HG02938 (cell line): ENCODE results near the gene CCDC34.

Experiments used
- ATAC-seq: cut with Tn5 transposase; IDR thresholded peaks from one replicate; pipeline ENCODE4 v1.9.1; 2021; ENCODE audit warnings: mild to moderate bottlenecking, moderate library complexity; ENCODE audit not compliant: unreplicated experiment

The CCDC34 gene

DNA sequence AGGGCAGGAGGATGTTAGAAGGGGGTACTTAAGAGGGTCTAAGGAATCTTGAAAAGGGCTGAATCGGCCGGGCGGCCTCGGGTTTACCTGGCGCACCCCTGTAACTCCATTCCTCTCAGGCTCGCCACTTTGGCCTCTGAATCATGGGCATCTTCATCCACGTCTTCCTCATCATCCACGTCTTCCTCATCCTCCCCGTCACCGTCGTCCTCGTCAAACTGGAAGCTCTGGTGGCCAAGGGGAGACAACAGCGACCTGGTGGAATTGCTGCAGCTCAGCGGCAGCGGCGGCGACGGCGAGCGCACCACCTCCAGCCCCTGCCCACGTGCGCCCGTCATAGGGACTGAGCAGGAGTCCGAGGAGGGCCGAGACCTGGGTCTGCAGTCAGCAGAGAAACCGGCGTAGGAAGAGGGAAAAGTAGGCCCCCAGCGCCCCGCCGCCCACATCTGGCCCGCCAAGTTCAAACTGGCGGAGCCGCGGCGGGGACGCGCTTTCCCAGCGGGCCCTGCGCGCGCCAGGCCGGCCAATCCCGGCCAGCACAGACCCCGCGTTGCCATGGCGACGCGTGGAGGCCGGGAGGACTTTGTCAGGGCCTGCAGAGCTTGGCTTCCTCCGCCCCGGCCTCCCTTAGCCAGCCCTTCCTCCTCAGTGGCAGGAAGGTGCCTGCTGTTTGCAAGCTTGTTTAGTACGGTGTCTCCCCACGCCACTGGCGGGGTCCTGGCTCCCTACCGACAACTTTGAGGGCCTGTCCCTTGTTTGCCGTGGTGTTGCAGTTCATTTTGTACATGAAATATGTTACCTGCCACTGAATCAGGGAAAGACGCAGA is at the start of gene CCDC34:
Gene CCDC34 (minus strand): TSS at position 467 of the 827 bp plus-strand sequence. CDS start 21 bp downstream, at position 446.
- peak; percentile 98 for ATAC-seq

DNA sequence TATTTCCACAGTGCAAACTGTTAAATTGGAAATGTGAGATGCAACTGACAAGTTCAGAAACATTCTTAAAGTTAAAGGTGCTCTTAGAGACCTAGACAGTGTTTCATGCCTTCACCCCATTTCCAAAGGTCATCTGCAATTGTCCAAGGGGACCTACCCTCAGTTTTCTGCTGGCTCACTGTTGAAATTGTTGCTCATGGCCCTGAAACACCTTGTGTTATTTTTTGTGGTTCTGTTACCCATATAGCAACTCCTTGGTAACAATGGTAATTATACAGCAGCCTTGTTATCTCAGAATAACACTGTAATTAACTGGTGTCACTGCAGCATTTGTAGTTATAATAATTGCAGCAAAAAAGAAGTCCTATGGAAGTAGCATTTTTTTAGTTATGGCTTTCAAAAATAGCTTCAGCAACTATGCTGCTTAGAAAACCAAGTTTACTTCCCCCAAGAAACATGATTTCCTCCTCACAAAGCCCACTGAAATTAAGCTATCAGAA is 49.2 kb upstream of the CCDC34 start:
- no peak for ATAC-seq

DNA sequence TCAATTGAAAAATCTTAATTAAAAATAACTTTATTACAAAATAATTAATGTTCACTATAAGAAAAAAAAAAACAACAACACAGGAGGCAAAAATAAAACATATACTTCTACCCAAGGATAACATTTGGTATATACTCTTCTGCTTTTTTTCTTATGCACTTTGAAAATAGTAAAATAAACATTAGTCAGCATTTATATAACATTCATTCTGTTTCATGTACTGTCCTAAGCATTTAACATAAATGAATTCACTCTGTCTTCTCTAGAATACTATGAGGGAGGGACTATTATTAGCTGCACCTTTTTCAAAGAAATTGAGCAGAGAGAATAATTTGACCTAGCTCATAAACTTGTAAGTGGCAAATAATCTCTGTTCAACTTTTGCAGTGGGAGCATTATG is 48.3 kb upstream of the CCDC34 start:
- no peak for ATAC-seq

DNA sequence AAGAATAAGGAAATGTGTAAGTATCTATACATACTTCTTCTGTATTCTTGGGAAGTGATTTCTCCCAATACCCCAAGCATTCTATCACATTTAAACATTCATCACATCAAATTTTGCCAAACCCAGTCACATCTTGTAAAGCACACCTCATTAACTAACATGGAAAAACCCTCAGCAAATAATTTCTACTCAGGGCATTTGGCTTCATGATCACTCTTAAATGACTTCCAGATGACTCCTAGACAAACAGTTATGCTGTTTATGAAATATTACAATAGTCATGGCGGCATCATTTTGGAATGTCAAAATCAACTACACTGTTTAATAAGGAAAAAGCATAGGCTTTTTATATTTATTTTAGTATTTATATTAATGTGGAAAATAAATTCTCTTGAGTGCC is 47.3 kb upstream of the CCDC34 start:
- no peak for ATAC-seq

GRCh38 chr11:27409742-27410141 is 46.7 kb upstream of the CCDC34 start:
- ATAC-seq = no peak

DNA sequence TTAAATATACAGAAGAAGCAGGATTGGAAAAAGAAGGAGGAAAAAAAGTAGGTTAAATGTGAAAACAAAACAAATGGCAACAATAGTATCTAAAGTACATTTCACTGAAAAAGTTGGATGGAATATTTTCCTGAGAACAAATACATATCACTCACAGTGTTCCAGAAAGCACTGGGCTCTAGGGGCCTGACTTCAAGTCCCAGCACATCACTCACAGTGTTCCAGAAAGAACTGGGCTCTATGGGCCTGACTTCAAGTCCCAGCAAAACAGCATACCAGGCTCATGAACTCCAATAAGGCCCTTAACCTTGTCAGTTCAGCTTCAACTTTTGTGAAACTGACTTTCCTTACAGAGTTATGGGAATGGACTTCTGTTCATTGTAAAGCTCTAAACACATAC is 46.0 kb upstream of the CCDC34 start:
- ATAC-seq = no peak

- no peak for ATAC-seq
Observed at GRCh38 chr11:27408246-27408800, 45.3 kb upstream of the CCDC34 start.

DNA sequence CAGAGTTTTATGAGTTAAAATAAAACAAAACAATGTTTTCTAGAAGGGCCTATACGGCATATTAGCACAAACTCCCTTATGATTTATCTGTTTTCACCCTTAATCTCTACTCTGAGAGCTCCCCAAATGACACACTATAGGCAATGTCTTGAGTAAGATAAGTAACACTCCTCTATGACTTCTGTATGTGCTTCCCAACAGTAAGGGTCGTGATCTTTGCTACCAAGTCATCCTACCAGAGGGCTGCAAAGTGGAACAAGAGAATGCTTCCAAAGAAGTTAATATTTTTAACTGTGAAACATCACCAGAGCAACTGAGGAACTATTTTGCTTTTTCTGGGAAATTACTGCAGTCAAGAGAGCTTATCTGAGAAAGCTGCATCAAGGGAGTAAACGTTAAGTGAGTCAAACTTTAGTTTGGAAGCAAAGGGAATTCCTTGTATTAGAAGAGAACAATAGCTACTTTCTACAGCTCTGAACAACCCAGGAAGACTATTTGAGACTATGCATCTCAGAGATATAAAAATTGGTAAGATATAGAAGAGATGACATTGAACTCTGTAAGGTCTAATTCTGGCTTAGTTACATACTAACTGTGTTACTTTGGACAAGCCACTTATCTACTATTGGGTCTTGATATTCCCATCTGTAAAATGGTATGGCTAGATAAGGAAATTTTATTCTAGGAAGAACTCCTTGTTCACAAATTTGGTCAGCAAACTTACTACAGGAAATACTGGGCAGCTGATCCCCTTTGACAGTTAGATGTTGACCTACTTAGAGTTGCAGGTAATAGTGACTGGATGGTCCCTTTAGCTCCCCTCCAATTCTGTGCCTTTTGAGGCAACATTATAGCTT is 43.7 kb upstream of the CCDC34 start:
- no peak for ATAC-seq

GRCh38 chr11:27405134-27405533 is 42.1 kb upstream of the CCDC34 start:
- ATAC-seq = no peak

- no peak for ATAC-seq
Observed at GRCh38 chr11:27404427-27404826, 41.4 kb upstream of the CCDC34 start.

DNA sequence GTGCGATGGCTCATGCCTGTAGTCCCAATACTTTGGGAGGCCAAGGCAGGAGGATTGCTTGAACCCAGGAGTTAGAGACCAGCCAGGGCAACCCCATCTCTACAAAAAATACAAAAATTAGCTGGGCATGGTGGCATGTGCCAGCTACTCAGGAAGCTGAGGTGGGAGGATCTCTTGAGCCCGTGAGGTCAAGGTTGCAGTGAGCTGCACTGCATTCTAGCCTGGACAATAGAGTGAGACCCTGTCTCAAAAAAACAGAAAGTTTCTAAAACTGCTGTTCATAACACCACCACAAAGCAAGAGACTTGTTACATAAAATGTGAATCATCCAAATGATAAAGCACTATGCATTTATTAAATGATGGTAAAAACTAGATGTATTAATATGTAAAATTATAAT is 40.2 kb upstream of the CCDC34 start:
- ATAC-seq = no peak

DNA sequence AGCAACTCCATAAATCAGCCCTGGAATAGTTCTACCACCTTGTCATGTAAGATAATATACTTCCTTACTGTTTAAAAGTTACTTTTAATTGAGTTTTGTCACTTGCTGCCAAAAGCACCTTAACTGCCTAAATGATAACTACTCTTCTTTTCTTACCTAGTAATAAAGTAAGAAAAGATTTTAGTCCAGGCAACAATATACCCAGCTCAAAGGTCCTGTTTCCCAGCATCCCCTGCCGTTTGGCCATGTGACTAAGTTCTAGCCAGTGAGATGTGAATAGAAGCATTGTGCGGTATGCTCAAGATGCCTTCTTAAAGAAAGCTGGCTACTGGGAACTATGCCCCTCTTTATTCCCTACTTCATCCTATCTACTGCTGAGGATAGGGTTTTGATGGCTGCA is 39.4 kb upstream of the CCDC34 start:
- no peak for ATAC-seq

GRCh38 chr11:27401833-27402316 is 38.9 kb upstream of the CCDC34 start:
- no peak for ATAC-seq

DNA sequence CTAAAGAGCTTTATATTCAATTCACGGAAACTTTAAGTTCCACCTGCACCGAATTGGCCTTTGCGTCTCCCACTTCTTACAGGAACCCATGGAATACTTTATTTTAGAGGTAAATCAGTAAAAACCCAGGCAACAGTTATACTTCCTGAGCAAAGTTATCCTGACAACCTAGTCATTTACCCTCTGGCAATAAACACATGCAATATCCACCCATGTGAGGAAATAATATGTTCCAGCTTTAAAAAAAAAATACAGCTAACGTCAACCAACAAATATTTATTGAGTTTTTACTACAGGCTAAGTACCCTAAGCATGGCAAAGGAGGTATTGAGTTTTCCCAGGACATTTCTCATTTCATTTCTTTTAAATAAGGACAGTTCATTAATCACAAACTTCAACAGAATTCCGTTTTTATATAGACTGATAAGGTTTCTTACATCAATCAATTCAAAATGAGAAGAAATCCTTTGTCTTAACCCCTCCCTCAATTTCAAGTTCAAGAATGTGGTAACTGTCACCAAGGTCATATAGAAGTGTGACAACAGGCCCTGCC is 38.3 kb upstream of the CCDC34 start:
- ATAC-seq = no peak

DNA sequence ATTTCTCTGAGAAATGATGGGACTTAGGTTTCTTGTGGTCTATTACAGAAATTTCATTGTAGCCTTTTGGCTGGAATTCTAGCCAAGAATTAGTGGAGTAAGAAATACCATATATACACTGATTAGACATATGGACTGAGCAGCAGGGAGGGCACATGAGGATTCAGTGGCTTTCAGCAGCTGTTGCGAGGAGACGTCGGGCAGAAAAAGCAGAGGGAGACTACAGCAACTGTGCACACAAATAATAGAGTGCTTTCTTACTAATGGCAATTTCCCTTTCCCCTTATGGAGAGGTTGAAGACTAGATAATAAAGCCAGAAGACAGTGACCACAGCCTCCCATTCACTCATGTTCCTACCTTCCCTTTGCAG is 35.4 kb upstream of the CCDC34 start:
- ATAC-seq = no peak

DNA sequence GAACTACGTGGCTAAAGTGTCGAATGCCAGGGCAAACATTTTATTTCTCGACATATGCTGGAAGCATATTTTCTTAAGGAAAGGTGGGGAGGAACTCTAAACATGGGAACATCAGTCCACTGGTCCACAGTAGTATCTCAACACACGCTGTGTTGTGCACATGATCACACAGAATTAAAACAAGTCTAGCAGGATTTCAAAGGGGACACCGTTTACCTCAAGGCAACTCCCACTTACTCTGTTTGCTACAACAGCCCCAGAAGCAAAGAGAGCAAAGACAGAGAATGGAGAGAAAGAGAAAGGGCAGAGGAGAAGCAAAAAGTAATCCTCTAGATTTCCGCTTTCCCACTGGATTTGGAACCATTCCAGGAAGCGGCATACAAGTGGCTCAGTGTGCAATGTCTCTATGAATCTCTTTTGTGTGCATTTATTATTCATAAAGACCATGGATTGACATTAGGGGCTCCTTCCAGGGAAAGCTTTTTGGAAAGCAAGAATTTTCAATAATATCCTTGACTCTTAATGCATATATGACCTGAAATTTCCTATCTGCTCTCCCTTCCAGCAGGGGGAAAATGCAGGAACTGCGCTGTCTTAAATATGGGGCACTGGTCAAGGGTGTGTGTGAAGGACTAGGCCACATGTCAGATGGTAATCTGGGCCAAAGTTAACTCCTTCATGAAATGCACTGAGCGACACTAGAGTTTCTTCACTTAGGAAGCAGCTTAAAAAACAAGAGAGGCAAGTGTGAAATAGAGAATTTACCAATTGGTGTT is 34.8 kb upstream of the CCDC34 start:
- no peak for ATAC-seq

- ATAC-seq = no peak
Observed at GRCh38 chr11:27396259-27396839, 33.3 kb upstream of the CCDC34 start.

GRCh38 chr11:27395556-27396258 is 32.7 kb upstream of the CCDC34 start:
- ATAC-seq = no peak

GRCh38 chr11:27394781-27395228 is 31.8 kb upstream of the CCDC34 start:
- no peak for ATAC-seq
